K562 (cell line): Measurements from ENCODE around the gene ADD3. TPM values are rescaled to one million over a fixed set of nuclear protein-coding genes. Genes with fewer than 3 reads are reported as not detected.

Experiments
- CBX5 ChIP-seq: IDR thresholded peaks from 2 replicates; pipeline ENCODE4 v1.6.1; 2014; ENCODE audit warnings: low read depth, borderline replicate concordance
- DACH1 ChIP-seq: fragments of 450-650 bp; IDR thresholded peaks from 2 replicates; pipeline ENCODE4 v1.6.1; 2018; ENCODE audit not compliant: partially characterized antibody
- GTF2E2 ChIP-seq: fragments of 200-800 bp; sonication (Bioruptor generic); IDR thresholded peaks from 2 replicates; pipeline ENCODE4 v1.6.1; 2016; ENCODE audit warnings: missing genetic modification characterization, missing compliant biosample characterization
- HDAC1 ChIP-seq, 2 experiments: fragments of 450-650 bp; IDR thresholded peaks; 2 replicates each; pipeline ENCODE4 v1.6.1; 2016 to 2017; ENCODE audit warnings: inconsistent platforms in 1 of 2, mild to moderate bottlenecking in 1 of 2, moderate library complexity in 1 of 2
- KLF1 ChIP-seq: fragments of 450-650 bp; IDR thresholded peaks from 2 replicates; pipeline ENCODE4 v1.6.1; 2016; ENCODE audit warnings: missing genetic modification characterization, missing compliant biosample characterization
- MAZ ChIP-seq, 2 experiments: fragments of 450-650 bp in 1 of 2; sonication (generic) in 1 of 2; formaldehyde crosslinking; IDR thresholded peaks in 1 of 2; conservative IDR thresholded peaks in 1 of 2; 2 replicates each; pipeline versions ENCODE4 v1.4.0 to v1.5.0; 2020; ENCODE audit warnings: mild to moderate bottlenecking in 1 of 2, missing genetic modification reagents in 1 of 2
- MYBL2 ChIP-seq, 2 experiments: fragments of 450-650 bp in 1 of 2; sonication (generic) in 1 of 2; formaldehyde crosslinking in 1 of 2; IDR thresholded peaks; 2 replicates each; pipeline versions ENCODE4 v1.6.1 to v1.8.1; 2017 to 2022; ENCODE audit warnings: borderline replicate concordance in 1 of 2, inconsistent platforms in 1 of 2, low read depth in 1 of 2, mild to moderate bottlenecking in 1 of 2, missing genetic modification reagents in 1 of 2, moderate library complexity in 1 of 2
- MYC ChIP-seq, 2 experiments: fragments of 250-450 bp in 1 of 2; sonication (Bioruptor Pico) in 1 of 2; IDR thresholded peaks; 2 replicates each; pipeline versions ENCODE4 v1.5.1 to v1.6.1; 2012 to 2021; ENCODE audit warnings: low read depth in 2 of 2, borderline replicate concordance in 1 of 2, improper control_type of control experiment in 1 of 2, low read length in 1 of 2, mild to moderate bottlenecking in 1 of 2, moderate library complexity in 1 of 2
- SAFB ChIP-seq: fragments of 200-400 bp; formaldehyde crosslinking; IDR thresholded peaks from 2 replicates; pipeline ENCODE4 v1.6.1; 2017; ENCODE audit warnings: low read depth, low read length, borderline replicate concordance
- SMARCA4 ChIP-seq: fragments of 450-650 bp; IDR thresholded peaks from 2 replicates; pipeline ENCODE4 v1.6.1; 2016
- ZBTB5 ChIP-seq: fragments of 450-650 bp; IDR thresholded peaks from 2 replicates; pipeline ENCODE4 v1.6.1; 2017; ENCODE audit warnings: antibody characterized with exemption
- ZNF12 ChIP-seq: sonication (generic); formaldehyde crosslinking; IDR thresholded peaks from 2 replicates; pipeline ENCODE4 v1.4.0; 2020; ENCODE audit warnings: mild to moderate bottlenecking, missing genetic modification reagents
- ZNF512 ChIP-seq: IDR thresholded peaks from 2 replicates; pipeline ENCODE4 v1.6.1; 2016; ENCODE audit warnings: missing genetic modification characterization, missing compliant biosample characterization
- ZNF655 ChIP-seq: fragments of 250-450 bp; sonication (Bioruptor Pico); IDR thresholded peaks from 2 replicates; pipeline ENCODE4 v1.5.0; 2021
- ZNF740 ChIP-seq, 3 experiments: fragments of 200-800 bp in 1 of 3; sonication (Bioruptor generic) in 1 of 3; sonication (generic) in 1 of 3; formaldehyde crosslinking in 1 of 3; IDR thresholded peaks; 2 replicates each; pipeline versions ENCODE4 v1.6.1 to v1.8.0; 2016 to 2022; ENCODE audit warnings: mild to moderate bottlenecking in 2 of 3, missing compliant biosample characterization in 2 of 3, missing genetic modification characterization in 2 of 3, missing genetic modification reagents in 1 of 3
- polyA plus RNA-seq, 8 experiments: library from polyadenylated mRNA; depleted of rRNA in 4 of 8; stranded (reverse) in 5 of 8; unstranded in 3 of 8; fragments of >200 nt; fragmentation: Nextera tagmentation in 2 of 8; fragmentation: Illumina TruSeq in 1 of 8; extraction: Ambion mirVana in 2 of 8; extraction: Trizol in 1 of 8; gene quantifications; 2 replicates each; pipeline versions ENCODE4 v1.2.1 to v1.2.3, GENCODE V29; 2011 to 2014; ENCODE audit warnings: inconsistent platforms in 1 of 8, missing spikeins in 1 of 8
- total RNA-seq, 7 experiments: library from RNA; depleted of rRNA in 6 of 7; stranded (reverse); fragments of >200 nt in 6 of 7; fragmentation: Illumina TruSeq in 2 of 7; extraction: Trizol in 2 of 7; gene quantifications; 2 replicates each; pipeline versions ENCODE4 v1.2.1 to v1.2.3, GENCODE V29; 2011 to 2021; ENCODE audit warnings: low replicate concordance in 1 of 7
- TF ChIP-seq, protein P1 (sequence below): fragments of 250-450 bp; sonication (Bioruptor Pico); IDR thresholded peaks from 2 replicates; pipeline ENCODE4 v1.5.0; 2021; ENCODE audit warnings: mild to moderate bottlenecking, borderline replicate concordance

The ADD3 gene
- total and polyA plus RNA-seq, 9 of the 15 experiments (the other 6 are each of a cell fraction or from before 2014, with no cell fraction given) = 13.2 to 125 (median 31.7) TPM

DNA sequence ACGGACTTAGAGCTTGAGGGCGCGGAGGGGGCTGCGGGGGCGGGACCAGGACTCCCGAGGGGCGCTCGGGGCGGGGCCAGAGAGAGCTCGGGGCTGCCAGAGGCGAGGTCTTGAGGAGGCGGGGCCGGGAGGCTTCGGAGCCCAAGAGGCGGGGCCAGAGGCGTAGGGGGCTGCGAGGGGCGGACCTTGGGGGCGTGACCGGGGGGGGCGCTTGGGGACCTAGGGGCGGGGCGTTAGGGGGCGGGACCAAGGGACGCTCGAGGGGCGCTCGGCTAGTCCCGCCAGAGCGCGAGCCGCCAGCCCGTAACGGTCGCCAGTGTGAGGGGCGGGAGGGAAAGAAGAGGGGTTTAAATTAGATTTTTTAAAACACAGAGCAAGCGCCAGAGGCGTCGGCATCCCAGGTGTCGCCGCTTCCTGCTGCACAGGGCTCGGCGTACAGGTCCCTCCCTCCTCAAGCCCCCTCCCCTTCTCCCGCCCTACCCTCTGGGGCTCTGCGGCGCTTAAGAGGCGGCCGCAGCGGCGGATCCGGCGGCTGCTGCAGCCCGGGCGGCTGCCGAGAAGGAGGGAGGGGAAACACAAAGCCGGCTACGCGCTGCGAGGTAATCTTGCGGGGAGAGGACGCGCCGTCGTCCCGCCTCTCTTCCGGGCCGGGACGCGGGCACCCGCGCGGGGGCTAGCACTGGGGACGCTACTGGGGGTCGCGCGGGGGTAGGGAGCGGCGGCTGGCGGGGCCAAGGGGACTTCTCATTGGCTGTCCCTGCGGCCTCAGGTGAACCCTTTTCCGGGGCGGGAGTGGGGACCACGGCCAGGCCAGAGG, at the start of gene ADD3 (continued):
- TF ChIP-seq GTF2E2 (tag) = 0 out of 2 replicates have a peak, but pooled peaks have one; percentile 16
- TF ChIP-seq KLF1 = no peak
- peak in 1 of 2 experiments; percentile 55; a peak in 1 of 4 replicates for TF ChIP-seq HDAC1 (IDR thresholded peaks at IDR 0.05)
- 0 out of 2 replicates have a peak, but pooled peaks have one; percentile 1 for TF ChIP-seq MYC (IDR thresholded peaks at IDR 0.05; ENCODE audit: low read depth, low read length)
- no peak for TF ChIP-seq MYC (CRISPR knock-in tag; IDR thresholded peaks at IDR 0.05; ENCODE audit: borderline replicate concordance, low read depth)
- TF ChIP-seq ZNF12 = no peak
- peak; percentile 71 for TF ChIP-seq MYBL2 (IDR thresholded peaks at IDR 0.05; ENCODE audit: low read depth)
- no peak for TF ChIP-seq MYBL2 (CRISPR knock-in tag; IDR thresholded peaks at IDR 0.05; ENCODE audit: borderline replicate concordance)
- no peak for TF ChIP-seq SAFB
- TF ChIP-seq CBX5 = no peak
- TF ChIP-seq ZNF740 (CRISPR knock-in tag; IDR thresholded peaks at IDR 0.05) = no peak
- peak in 1 of 2 experiments; percentile 50; a peak in 1 of 4 replicates for TF ChIP-seq ZNF740 (tag; IDR thresholded peaks at IDR 0.05)
- peak in 1 of 2 experiments; percentile 52; a peak in 2 of 4 replicates for TF ChIP-seq MAZ (CRISPR knock-in tag; conservative IDR thresholded peaks at IDR 0.05 in 1 of 2, IDR thresholded peaks at IDR 0.05 in 1 of 2)
- TF ChIP-seq, protein P1, sequence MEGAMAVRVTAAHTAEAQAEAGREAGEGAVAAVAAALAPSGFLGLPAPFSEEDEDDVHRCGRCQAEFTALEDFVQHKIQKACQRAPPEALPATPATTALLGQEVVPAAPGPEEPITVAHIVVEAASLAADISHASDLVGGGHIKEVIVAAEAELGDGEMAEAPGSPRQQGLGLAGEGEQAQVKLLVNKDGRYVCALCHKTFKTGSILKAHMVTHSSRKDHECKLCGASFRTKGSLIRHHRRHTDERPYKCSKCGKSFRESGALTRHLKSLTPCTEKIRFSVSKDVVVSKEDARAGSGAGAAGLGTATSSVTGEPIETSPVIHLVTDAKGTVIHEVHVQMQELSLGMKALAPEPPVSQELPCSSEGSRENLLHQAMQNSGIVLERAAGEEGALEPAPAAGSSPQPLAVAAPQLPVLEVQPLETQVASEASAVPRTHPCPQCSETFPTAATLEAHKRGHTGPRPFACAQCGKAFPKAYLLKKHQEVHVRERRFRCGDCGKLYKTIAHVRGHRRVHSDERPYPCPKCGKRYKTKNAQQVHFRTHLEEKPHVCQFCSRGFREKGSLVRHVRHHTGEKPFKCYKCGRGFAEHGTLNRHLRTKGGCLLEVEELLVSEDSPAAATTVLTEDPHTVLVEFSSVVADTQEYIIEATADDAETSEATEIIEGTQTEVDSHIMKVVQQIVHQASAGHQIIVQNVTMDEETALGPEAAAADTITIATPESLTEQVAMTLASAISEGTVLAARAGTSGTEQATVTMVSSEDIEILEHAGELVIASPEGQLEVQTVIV (CRISPR knock-in tag) = no peak
- TF ChIP-seq ZNF512 (tag) = no peak
- no peak for TF ChIP-seq ZNF655 (CRISPR knock-in tag)
- TF ChIP-seq DACH1 = no peak
- TF ChIP-seq SMARCA4 = no peak
- no peak for TF ChIP-seq ZBTB5
